ENCODE data around the gene EVX2. TPM values are rescaled to one million over a fixed set of nuclear protein-coding genes. Genes with fewer than 3 reads are reported as not detected.

Gene EVX2
- total RNA-seq, 6 donors from 2014 or later: not detected

- H3K36me3 ChIP-seq: no peaks in the 10 kb centered on the region
- H3K27me3 ChIP-seq: no peaks in the 10 kb centered on the region
- 46 to 54% methylated on average over 3 of the region's 3 CpGs for WGBS, 2 donors
- no peak overlapping the region for H3K27ac ChIP-seq
- DNase-seq (no peak), ATAC-seq (ENCODE audit: low FRiP score in 2 of 2) (no peak)
- no peak for TF ChIP-seq POLR2A (IDR thresholded peaks at IDR 0.05)
- TF ChIP-seq EP300 (IDR thresholded peaks at IDR 0.05): no peak
- TF ChIP-seq CTCF (IDR thresholded peaks at IDR 0.05): no peak
- TF ChIP-seq POLR2AphosphoS5 (IDR thresholded peaks at IDR 0.05): no peak
- H3K4me1 ChIP-seq: no peaks in the 10 kb centered on the region
- no peaks in the 10 kb centered on the region for H3K9me3 ChIP-seq
- no peak overlapping the region for H3K4me3 ChIP-seq
Measured at GRCh38 chr2:176039375-176039774, 44.4 kb downstream of the EVX2 start.

- Histone ChIP-seq H3K27me3 (no peaks in the 10 kb centered on the region), H3K27ac (no peak overlapping the region), H3K4me3 (no peak overlapping the region), H3K36me3 (no peaks in the 10 kb centered on the region), H3K9me3 (no peaks in the 10 kb centered on the region), H3K4me1 (no peaks in the 10 kb centered on the region)
- 72 to 75% methylated on average over 2 of the region's 2 CpGs for WGBS, 2 donors
- ATAC-seq (ENCODE audit: low FRiP score in 2 of 2) (no peak), DNase-seq (no peak)
- TF ChIP-seq EP300 (IDR thresholded peaks at IDR 0.05): no peak
- no peak for TF ChIP-seq CTCF (IDR thresholded peaks at IDR 0.05)
- no peak for TF ChIP-seq POLR2AphosphoS5 (IDR thresholded peaks at IDR 0.05)
- TF ChIP-seq POLR2A (IDR thresholded peaks at IDR 0.05): no peak
Measured at GRCh38 chr2:176038694-176039093, 45.1 kb downstream of the EVX2 start.

- Histone ChIP-seq H3K27ac (no peak overlapping the region), H3K4me3 (no peak overlapping the region), H3K36me3 (no peaks in the 10 kb centered on the region), H3K4me1 (no peaks in the 10 kb centered on the region), H3K9me3 (no peaks in the 10 kb centered on the region), H3K27me3 (no peaks in the 10 kb centered on the region)
- WGBS, 2 donors: 73 to 82% methylated on average over 6 of the region's 6 CpGs
- ATAC-seq (ENCODE audit: low FRiP score in 2 of 2) (no peak), DNase-seq (no peak)
- TF ChIP-seq POLR2AphosphoS5 (IDR thresholded peaks at IDR 0.05): no peak
- no peak for TF ChIP-seq EP300 (IDR thresholded peaks at IDR 0.05)
- no peak for TF ChIP-seq CTCF (IDR thresholded peaks at IDR 0.05)
- no peak for TF ChIP-seq POLR2A (IDR thresholded peaks at IDR 0.05)
Measured at GRCh38 chr2:176035013-176035691, 48.6 kb downstream of the EVX2 start.

GRCh38 chr2:176027806-176028205 is 56.0 kb downstream of the EVX2 start:
- Histone ChIP-seq H3K4me1 (no peaks in the 10 kb centered on the region), H3K27ac (no peak overlapping the region), H3K36me3 (no peaks in the 10 kb centered on the region), H3K9me3 (no peaks in the 10 kb centered on the region), H3K27me3 (no peaks in the 10 kb centered on the region), H3K4me3 (no peak overlapping the region)
- no peak for ATAC-seq (ENCODE audit: low FRiP score in 2 of 2)
- WGBS, 2 donors: 72 to 80% methylated on average over 2 of the region's 2 CpGs
- TF ChIP-seq CTCF (IDR thresholded peaks at IDR 0.05) (no peak), POLR2A (IDR thresholded peaks at IDR 0.05) (no peak), EP300 (IDR thresholded peaks at IDR 0.05) (no peak), POLR2AphosphoS5 (IDR thresholded peaks at IDR 0.05) (no peak)
- no peak for DNase-seq

Other genes starting within 250 kb of the EVX2 start
- 10 to 100 TPM in 5 of 6 donors, 1 to 10 TPM in 1; 8.4 to 28.0 (median 18.3) TPM for gene LNPK, start 81.7 kb downstream of the EVX2 start, total RNA-seq
- gene HOXD13, start 8.8 kb upstream of the EVX2 start, total RNA-seq: not detected
- gene HOXD12, start 15.8 kb upstream of the EVX2 start, total RNA-seq: not detected
- gene HOXD11, start 23.3 kb upstream of the EVX2 start, total RNA-seq: not detected
- under 1 TPM in 2 of 6 donors, not detected in 4; 0.47 to 0.55 TPM for gene HOXD10, start 32.8 kb upstream of the EVX2 start, total RNA-seq
- 1 to 10 TPM in 1 of 6 donors, under 1 TPM in 1, not detected in 4; 0.40 to 1.2 TPM for gene HOXD9, start 38.8 kb upstream of the EVX2 start, total RNA-seq
- gene HOXD8, start 45.7 kb upstream of the EVX2 start, total RNA-seq: 1 to 10 TPM in 1 of 6 donors, under 1 TPM in 4, not detected in 1; 0.43 to 2.3 (median 0.74) TPM
- gene HOXD4, start 67.6 kb upstream of the EVX2 start, total RNA-seq: under 1 TPM in 2 of 6 donors, not detected in 4; 0.79 to 0.81 TPM
- gene HOXD3, start 73.3 kb upstream of the EVX2 start, total RNA-seq: under 1 TPM in 3 of 6 donors, not detected in 3; 0.49 to 0.57 (median 0.49) TPM
- gene HOXD1, start 104.7 kb upstream of the EVX2 start, total RNA-seq: 1 to 10 TPM; 1.0 to 7.2 (median 3.6) TPM
- gene MTX2, start 185.5 kb upstream of the EVX2 start, total RNA-seq: 10 to 100 TPM; 17.4 to 31.4 (median 20.7) TPM

Data from upper lobe of left lung (tissue), 6 donors.